HEK293 (cell line): ENCODE measurements around the gene PTPN4.
A peak's percentile ranks its signal among the peaks of the same experiment; 100 is the strongest.

Experiments
- CTCF ChIA-PET: fragments of 350-600 bp; formaldehyde crosslinking; extraction: SDS; loops from one replicate; lab custom pipeline; 2021; ENCODE audit warnings: antibody characterized with exemption; lab: Yijun Ruan, JAX
- POLR2A ChIA-PET: fragments of 300-600 bp; formaldehyde crosslinking; extraction: SDS; loops from one replicate; lab custom pipeline; 2020; ENCODE audit warnings: antibody characterized with exemption, inconsistent platforms; lab: Yijun Ruan, JAX
- H3K27ac ChIP-seq: fragments of 200-500 bp; sonication (Bioruptor generic); 2 replicates; pipeline ENCODE4 v1.5.1; 2014; ENCODE audit warnings: low read depth, low read length, control low read depth, inconsistent platforms; ENCODE audit errors: extremely low read depth
- H3K36me3 ChIP-seq, 2 experiments: fragments of 200-500 bp in 1 of 2; sonication (Bioruptor generic) in 1 of 2; 1 replicate in 1 of 2; 2 replicates in 1 of 2; pipeline ENCODE4 v1.5.1; 2014 to 2017; ENCODE audit warnings: inconsistent platforms in 2 of 2, low read length in 2 of 2; ENCODE audit not compliant: control insufficient read depth in 2 of 2, insufficient read depth in 1 of 2
- H3K4me1 ChIP-seq: fragments of 200-500 bp; sonication (Bioruptor generic); 2 replicates; pipeline ENCODE4 v1.5.1; 2014; ENCODE audit warnings: mild to moderate bottlenecking, low read length, inconsistent platforms; ENCODE audit not compliant: control insufficient read depth, insufficient read depth
- H3K4me3 ChIP-seq: 2 replicates; pipeline ENCODE4 v1.5.1; 2011; ENCODE audit warnings: low read depth, mild to moderate bottlenecking, control low read depth, low read length, moderate library complexity
- H3K9me3 ChIP-seq: fragments of 200-500 bp; sonication (Bioruptor generic); 2 replicates; pipeline ENCODE4 v1.5.1; 2014; ENCODE audit warnings: low read depth, low read length, inconsistent platforms; ENCODE audit not compliant: control insufficient read depth, insufficient read depth
- GLIS2 ChIP-seq: fragments of 450-650 bp; formaldehyde crosslinking; IDR thresholded peaks from 2 replicates; pipeline ENCODE4 v1.5.1; 2016; ENCODE audit warnings: missing biosample characterization, missing genetic modification characterization
- PBX3 ChIP-seq: sonication (generic); formaldehyde crosslinking; IDR thresholded peaks from 2 replicates; pipeline ENCODE4 v1.8.1; 2022; ENCODE audit warnings: mild to moderate bottlenecking, moderate library complexity, missing genetic modification reagents
- ZIC2 ChIP-seq: fragments of 450-650 bp; formaldehyde crosslinking; IDR thresholded peaks from 2 replicates; pipeline ENCODE4 v1.5.1; 2016; ENCODE audit warnings: missing biosample characterization, missing genetic modification characterization
- ZNF274 ChIP-seq, 2 experiments: fragments of 200-500 bp in 1 of 2; fragments of 450-650 bp in 1 of 2; sonication (Bioruptor generic) in 1 of 2; formaldehyde crosslinking in 1 of 2; IDR thresholded peaks; 2 replicates each; pipeline versions ENCODE4 v1.5.1 to v1.6.1; 2014 to 2016; ENCODE audit warnings: borderline replicate concordance in 1 of 2, inconsistent platforms in 1 of 2, low read length in 1 of 2, missing biosample characterization in 1 of 2, missing genetic modification characterization in 1 of 2
- ZNF335 ChIP-seq: fragments of 450-650 bp; formaldehyde crosslinking; conservative IDR thresholded peaks from 2 replicates; pipeline ENCODE4 v1.5.1; 2016; ENCODE audit warnings: missing biosample characterization, missing genetic modification characterization
- ZNF350 ChIP-seq: fragments of 450-650 bp; formaldehyde crosslinking; IDR thresholded peaks from 2 replicates; pipeline ENCODE4 v1.5.0; 2017; ENCODE audit warnings: missing biosample characterization, mild to moderate bottlenecking, missing genetic modification characterization
- ZNF362 ChIP-seq: fragments of 450-650 bp; formaldehyde crosslinking; IDR thresholded peaks from 2 replicates; pipeline ENCODE4 v1.5.1; 2016; ENCODE audit warnings: missing biosample characterization, missing genetic modification characterization
- ZNF561 ChIP-seq: fragments of 450-650 bp; IDR thresholded peaks from 2 replicates; pipeline ENCODE4 v1.5.1; 2018; ENCODE audit warnings: missing biosample characterization, missing genetic modification characterization, borderline replicate concordance
- ZNF660 ChIP-seq: fragments of 450-650 bp; IDR thresholded peaks from 2 replicates; pipeline ENCODE4 v1.5.1; 2018; ENCODE audit warnings: missing biosample characterization, mild to moderate bottlenecking, missing genetic modification characterization
- ZNF776 ChIP-seq: fragments of 450-650 bp; formaldehyde crosslinking; IDR thresholded peaks from 2 replicates; pipeline ENCODE4 v1.5.0; 2017; ENCODE audit warnings: missing biosample characterization, missing genetic modification characterization, borderline replicate concordance
- ZNF791 ChIP-seq: fragments of 450-650 bp; formaldehyde crosslinking; IDR thresholded peaks from 2 replicates; pipeline ENCODE4 v1.5.1; 2016; ENCODE audit warnings: missing biosample characterization, missing genetic modification characterization
- ZSCAN30 ChIP-seq: fragments of 450-650 bp; IDR thresholded peaks from 2 replicates; pipeline ENCODE4 v1.5.1; 2018; ENCODE audit warnings: missing biosample characterization, mild to moderate bottlenecking, missing genetic modification characterization, moderate library complexity
- TF ChIP-seq, protein P1 (sequence below): fragments of 450-650 bp; formaldehyde crosslinking; IDR thresholded peaks from 2 replicates; pipeline ENCODE4 v1.5.1; 2017; ENCODE audit warnings: missing biosample characterization, mild to moderate bottlenecking, missing genetic modification characterization, moderate library complexity

Gene PTPN4

DNA sequence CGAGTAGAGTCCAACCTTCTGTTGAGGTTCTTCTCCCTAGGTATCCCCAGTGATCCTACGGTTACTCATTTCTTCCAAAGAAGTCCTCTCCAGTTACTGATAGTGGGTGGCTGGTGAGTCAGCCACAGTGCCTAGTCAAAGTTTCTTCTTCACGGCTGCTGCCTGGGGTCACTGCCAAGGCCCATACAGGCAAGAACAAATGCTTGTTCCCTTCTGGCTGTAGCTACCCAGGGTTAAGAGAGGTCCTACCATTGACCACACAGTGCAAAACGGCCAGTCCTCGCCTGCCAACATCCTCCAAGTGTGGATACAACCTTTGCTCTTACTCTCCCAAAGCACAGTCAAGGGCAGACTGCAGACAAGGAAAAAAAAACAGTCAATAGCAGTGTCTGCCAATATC lies 2.9 kb upstream of the PTPN4 start (continued):
- TF ChIP-seq ZNF274 (IDR thresholded peaks at IDR 0.05; ENCODE audit: low read length) (no peak), ZNF274 (tag by site-specific recombination; IDR thresholded peaks at IDR 0.05; ENCODE audit: borderline replicate concordance) (no peak), ZNF776 (tag by site-specific recombination) (no peak)
- TF ChIP-seq, all 188 proteins: peak for 2

GRCh38 chr2:119758881-119759450 lies 756 bp upstream of the PTPN4 start:
- CTCF ChIA-PET, result interaction anchor here (0.6 to 1.3 kb wide), 6 partner anchors 56 to 448 kb away, joined by 3 to 5 read pairs (median 4); partner anchors contain the start of gene EPB41L5
- H3K9me3 ChIP-seq, result no peaks in the 10 kb centered on the region
- POLR2A ChIA-PET, result interaction anchor here (0.8 to 1.2 kb wide), 12 partner anchors 10 to 754 kb away, joined by 3 to 7 read pairs (median 6); partner anchors contain the start of genes EPB41L5, RALB and TMEM177
- H3K4me3 ChIP-seq, result peak overlapping the region; percentile 52
- no peaks in the 10 kb centered on the region for H3K36me3 ChIP-seq
- TF ChIP-seq ZNF335 (tag by site-specific recombination) (0 out of 2 replicates have a peak, but pooled peaks have one; percentile 9), ZNF791 (no peak)
- H3K4me1 ChIP-seq, result peaks cover 3% of the 10 kb centered on the region; the same call in 1 of the 2 replicates
- H3K27ac ChIP-seq, result peak overlapping the region; percentile 6; the same call in 1 of the 2 replicates

DNA sequence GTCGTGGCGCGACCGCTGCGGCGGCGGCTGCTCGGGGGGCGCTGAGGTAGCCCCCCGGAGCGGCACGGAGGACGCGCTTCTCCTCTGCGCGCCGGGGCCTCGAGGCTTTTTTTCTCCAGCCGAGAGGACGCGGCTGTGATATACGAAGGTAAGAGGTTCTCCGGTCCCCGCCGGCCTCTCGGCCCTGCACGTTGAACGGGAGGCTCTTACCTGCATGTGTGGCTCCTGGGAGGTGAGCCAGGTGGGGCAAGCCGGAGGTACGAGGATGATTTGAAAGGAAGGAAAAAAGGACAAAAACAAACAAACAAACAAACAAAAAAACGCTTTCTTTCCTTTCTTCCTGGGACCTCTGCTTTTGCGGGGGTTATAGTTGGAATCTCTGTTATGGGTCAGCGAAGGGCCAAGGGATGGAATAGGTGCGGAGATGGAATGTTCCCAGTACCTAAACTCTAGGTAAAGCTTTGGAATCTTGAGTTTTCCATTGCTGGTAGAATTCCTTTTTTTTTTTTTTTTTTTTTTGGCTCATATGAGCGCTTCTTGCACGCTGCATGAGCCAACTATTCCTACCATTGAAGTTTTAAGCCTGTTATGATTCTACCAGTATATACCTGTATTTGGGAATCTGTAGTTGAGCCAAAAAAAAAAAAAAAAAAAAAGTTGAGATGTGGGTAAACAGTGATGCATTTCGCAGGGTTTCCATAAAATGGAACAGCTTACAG lies 674 bp downstream of the PTPN4 start:
- no peaks in the 10 kb centered on the region for H3K36me3 ChIP-seq
- TF ChIP-seq, protein P1, sequence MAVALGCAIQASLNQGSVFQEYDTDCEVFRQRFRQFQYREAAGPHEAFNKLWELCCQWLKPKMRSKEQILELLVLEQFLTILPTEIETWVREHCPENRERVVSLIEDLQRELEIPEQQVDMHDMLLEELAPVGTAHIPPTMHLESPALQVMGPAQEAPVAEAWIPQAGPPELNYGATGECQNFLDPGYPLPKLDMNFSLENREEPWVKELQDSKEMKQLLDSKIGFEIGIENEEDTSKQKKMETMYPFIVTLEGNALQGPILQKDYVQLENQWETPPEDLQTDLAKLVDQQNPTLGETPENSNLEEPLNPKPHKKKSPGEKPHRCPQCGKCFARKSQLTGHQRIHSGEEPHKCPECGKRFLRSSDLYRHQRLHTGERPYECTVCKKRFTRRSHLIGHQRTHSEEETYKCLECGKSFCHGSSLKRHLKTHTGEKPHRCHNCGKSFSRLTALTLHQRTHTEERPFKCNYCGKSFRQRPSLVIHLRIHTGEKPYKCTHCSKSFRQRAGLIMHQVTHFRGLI (tag by site-specific recombination), result no peak
- TF ChIP-seq ZNF350 (tag by site-specific recombination), result no peak
- peak; percentile 48; the same call in 1 of the 2 replicates for TF ChIP-seq ZNF660
- 0 out of 2 replicates have a peak, but pooled peaks have one; percentile 5 for TF ChIP-seq ZIC2
- TF ChIP-seq ZSCAN30, result 0 out of 2 replicates have a peak, but pooled peaks have one; percentile 21
- TF ChIP-seq PBX3 (CRISPR knock-in tag), result 0 out of 2 replicates have a peak, but pooled peaks have one; percentile 3
- 0 out of 2 replicates have a peak, but pooled peaks have one; percentile 8 for TF ChIP-seq ZNF561 (tag by site-specific recombination)
- peak; percentile 46; the same call in 1 of the 2 replicates for TF ChIP-seq ZNF362 (tag by site-specific recombination)
- 0 out of 2 replicates have a peak, but pooled peaks have one; percentile 11 for TF ChIP-seq GLIS2 (tag by site-specific recombination)
- TF ChIP-seq ZNF335 (tag by site-specific recombination), result 0 out of 2 replicates have a peak, but pooled peaks have one; percentile 30
- TF ChIP-seq, all 188 proteins: peak for 8
- Histone ChIP-seq H3K9me3 (no peaks in the 10 kb centered on the region), H3K4me3 (peak overlapping the region; percentile 52), H3K27ac (peak overlapping the region; percentile 95), H3K4me1 (peaks cover 12% of the 10 kb centered on the region)
- CTCF ChIA-PET, result interaction anchor here (0.6 to 2.0 kb wide), 7 partner anchors 58 to 1290 kb away, joined by 3 to 5 read pairs (median 3); no protein-coding TSS in a partner anchor
- POLR2A ChIA-PET, result interaction anchor here (0.6 to 1.2 kb wide), 16 partner anchors 8 to 1317 kb away, joined by 3 to 11 read pairs (median 6); partner anchors contain the start of genes EPB41L5, RALB and TMEM177
